ENCODE results near the gene CNTNAP5.

Gene CNTNAP5

GRCh38 chr2:124609667-124610066, 584.6 kb downstream of the CNTNAP5 start:
- Histone ChIP-seq H3K36me3 (ENCODE audit: control insufficient read depth, insufficient read depth, low read length) (no peaks in the 10 kb centered on the region), H3K4me3 (ENCODE audit: low read depth, low read length) (no peak overlapping the region), H3K27ac (no peak overlapping the region), H3K4me2 (ENCODE audit: low read length) (no peak overlapping the region), H3K27me3 (ENCODE audit: control insufficient read depth, insufficient read depth, low read length) (no peaks in the 10 kb centered on the region), H3K79me2 (no peaks in the 10 kb centered on the region), H3K9me3 (ENCODE audit: control insufficient read depth, low read length) (no peaks in the 10 kb centered on the region), H3K4me1 (no peaks in the 10 kb centered on the region), H2AFZ (no peak overlapping the region), H3K9ac (no peak overlapping the region)
- TF ChIP-seq, protein P1, sequence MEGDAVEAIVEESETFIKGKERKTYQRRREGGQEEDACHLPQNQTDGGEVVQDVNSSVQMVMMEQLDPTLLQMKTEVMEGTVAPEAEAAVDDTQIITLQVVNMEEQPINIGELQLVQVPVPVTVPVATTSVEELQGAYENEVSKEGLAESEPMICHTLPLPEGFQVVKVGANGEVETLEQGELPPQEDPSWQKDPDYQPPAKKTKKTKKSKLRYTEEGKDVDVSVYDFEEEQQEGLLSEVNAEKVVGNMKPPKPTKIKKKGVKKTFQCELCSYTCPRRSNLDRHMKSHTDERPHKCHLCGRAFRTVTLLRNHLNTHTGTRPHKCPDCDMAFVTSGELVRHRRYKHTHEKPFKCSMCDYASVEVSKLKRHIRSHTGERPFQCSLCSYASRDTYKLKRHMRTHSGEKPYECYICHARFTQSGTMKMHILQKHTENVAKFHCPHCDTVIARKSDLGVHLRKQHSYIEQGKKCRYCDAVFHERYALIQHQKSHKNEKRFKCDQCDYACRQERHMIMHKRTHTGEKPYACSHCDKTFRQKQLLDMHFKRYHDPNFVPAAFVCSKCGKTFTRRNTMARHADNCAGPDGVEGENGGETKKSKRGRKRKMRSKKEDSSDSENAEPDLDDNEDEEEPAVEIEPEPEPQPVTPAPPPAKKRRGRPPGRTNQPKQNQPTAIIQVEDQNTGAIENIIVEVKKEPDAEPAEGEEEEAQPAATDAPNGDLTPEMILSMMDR (IDR thresholded peaks at IDR 0.05), result no peak

DNA sequence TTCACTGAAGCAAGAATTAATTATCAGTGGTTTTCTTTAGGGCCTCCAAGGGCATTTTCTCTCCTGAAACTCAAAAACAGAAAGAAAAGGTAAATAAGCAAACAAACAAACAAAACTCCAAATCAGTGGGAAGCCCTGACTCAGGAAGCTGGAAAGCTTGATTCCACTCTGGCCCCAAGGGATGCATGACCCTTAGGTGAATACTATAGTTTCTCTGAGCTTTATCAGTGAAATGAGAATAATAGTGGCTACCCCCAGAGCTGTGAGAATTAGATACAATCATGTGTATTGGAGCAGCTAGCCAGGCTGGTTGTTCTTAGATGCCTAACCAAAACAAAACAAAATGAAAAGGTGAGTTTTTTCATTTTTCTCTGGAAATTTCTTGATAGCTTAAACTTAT, 585.1 kb downstream of the CNTNAP5 start:
- TF ChIP-seq, protein P1 (IDR thresholded peaks at IDR 0.05), result no peak
- Histone ChIP-seq H3K79me2 (no peaks in the 10 kb centered on the region), H3K4me1 (no peaks in the 10 kb centered on the region), H3K36me3 (ENCODE audit: control insufficient read depth, insufficient read depth, low read length) (no peaks in the 10 kb centered on the region), H2AFZ (no peak overlapping the region), H3K9me3 (ENCODE audit: control insufficient read depth, low read length) (no peaks in the 10 kb centered on the region), H3K4me3 (ENCODE audit: low read depth, low read length) (no peak overlapping the region), H3K27ac (no peak overlapping the region), H3K4me2 (ENCODE audit: low read length) (no peak overlapping the region), H3K9ac (no peak overlapping the region), H3K27me3 (ENCODE audit: control insufficient read depth, insufficient read depth, low read length) (no peaks in the 10 kb centered on the region)

GRCh38 chr2:124610866-124611265, 585.8 kb downstream of the CNTNAP5 start:
- no peaks in the 10 kb centered on the region for H3K9me3 ChIP-seq (ENCODE audit: control insufficient read depth, low read length)
- H3K4me3 ChIP-seq (ENCODE audit: low read depth, low read length), result no peak overlapping the region
- H3K4me1 ChIP-seq, result no peaks in the 10 kb centered on the region
- no peak overlapping the region for H3K9ac ChIP-seq
- no peaks in the 10 kb centered on the region for H3K79me2 ChIP-seq
- no peak overlapping the region for H3K27ac ChIP-seq
- no peaks in the 10 kb centered on the region for H3K27me3 ChIP-seq (ENCODE audit: control insufficient read depth, insufficient read depth, low read length)
- TF ChIP-seq, protein P1 (IDR thresholded peaks at IDR 0.05), result no peak
- H3K36me3 ChIP-seq (ENCODE audit: control insufficient read depth, insufficient read depth, low read length), result no peaks in the 10 kb centered on the region
- no peak overlapping the region for H2AFZ ChIP-seq
- H3K4me2 ChIP-seq (ENCODE audit: low read length), result no peak overlapping the region

GRCh38 chr2:124623560-124623959, 598.5 kb downstream of the CNTNAP5 start:
- H3K79me2 ChIP-seq, result no peaks in the 10 kb centered on the region
- H3K4me2 ChIP-seq (ENCODE audit: low read length), result no peak overlapping the region
- TF ChIP-seq, protein P1 (IDR thresholded peaks at IDR 0.05), result no peak
- H3K27ac ChIP-seq, result no peak overlapping the region
- H3K4me3 ChIP-seq (ENCODE audit: low read depth, low read length), result no peak overlapping the region
- no peaks in the 10 kb centered on the region for H3K27me3 ChIP-seq (ENCODE audit: control insufficient read depth, insufficient read depth, low read length)
- no peaks in the 10 kb centered on the region for H3K9me3 ChIP-seq (ENCODE audit: control insufficient read depth, low read length)
- no peak overlapping the region for H2AFZ ChIP-seq
- H3K4me1 ChIP-seq, result no peaks in the 10 kb centered on the region
- no peaks in the 10 kb centered on the region for H3K36me3 ChIP-seq (ENCODE audit: control insufficient read depth, insufficient read depth, low read length)
- H3K9ac ChIP-seq, result no peak overlapping the region

DNA sequence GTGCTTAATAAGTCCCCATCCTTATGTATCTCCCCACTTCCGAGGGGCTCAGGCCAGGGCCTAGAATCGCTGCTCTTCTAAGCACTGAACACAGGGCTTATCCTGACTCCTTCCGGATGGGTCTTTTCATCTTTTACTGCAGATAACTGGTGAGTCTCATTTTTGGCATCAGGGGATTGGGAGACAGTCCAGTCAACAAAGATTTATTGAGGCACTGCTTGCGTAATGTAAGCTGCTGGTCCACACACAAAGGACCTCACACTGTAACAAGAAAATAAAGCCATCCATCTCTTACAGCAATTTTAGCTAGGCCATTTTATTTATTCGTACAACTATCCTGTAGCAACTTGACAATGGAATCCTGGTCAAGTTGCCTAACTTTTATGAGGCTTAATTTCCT, 600.5 kb downstream of the CNTNAP5 start:
- Histone ChIP-seq H3K9me3 (ENCODE audit: control insufficient read depth, low read length) (no peaks in the 10 kb centered on the region), H3K4me1 (no peaks in the 10 kb centered on the region), H3K4me2 (ENCODE audit: low read length) (no peak overlapping the region), H3K9ac (no peak overlapping the region), H3K4me3 (ENCODE audit: low read depth, low read length) (no peak overlapping the region), H3K27ac (no peak overlapping the region), H3K79me2 (no peaks in the 10 kb centered on the region), H2AFZ (no peak overlapping the region), H3K36me3 (ENCODE audit: control insufficient read depth, insufficient read depth, low read length) (no peaks in the 10 kb centered on the region), H3K27me3 (ENCODE audit: control insufficient read depth, insufficient read depth, low read length) (no peaks in the 10 kb centered on the region)
- TF ChIP-seq, protein P1 (IDR thresholded peaks at IDR 0.05), result no peak
